GM21717 (cell line): ENCODE data around the gene PTPN9.
"Not testable (repeated sequence)": the region's sequence is repeated elsewhere in the genome, so short reads cannot be mapped to it uniquely, and the experiment has no call there.

Source experiments
- ATAC-seq: cut with Tn5 transposase; IDR thresholded peaks from one replicate; pipeline ENCODE4 v1.9.1; 2021; ENCODE audit warnings: mild to moderate bottlenecking, moderate library complexity; ENCODE audit not compliant: unreplicated experiment

PTPN9 gene

DNA sequence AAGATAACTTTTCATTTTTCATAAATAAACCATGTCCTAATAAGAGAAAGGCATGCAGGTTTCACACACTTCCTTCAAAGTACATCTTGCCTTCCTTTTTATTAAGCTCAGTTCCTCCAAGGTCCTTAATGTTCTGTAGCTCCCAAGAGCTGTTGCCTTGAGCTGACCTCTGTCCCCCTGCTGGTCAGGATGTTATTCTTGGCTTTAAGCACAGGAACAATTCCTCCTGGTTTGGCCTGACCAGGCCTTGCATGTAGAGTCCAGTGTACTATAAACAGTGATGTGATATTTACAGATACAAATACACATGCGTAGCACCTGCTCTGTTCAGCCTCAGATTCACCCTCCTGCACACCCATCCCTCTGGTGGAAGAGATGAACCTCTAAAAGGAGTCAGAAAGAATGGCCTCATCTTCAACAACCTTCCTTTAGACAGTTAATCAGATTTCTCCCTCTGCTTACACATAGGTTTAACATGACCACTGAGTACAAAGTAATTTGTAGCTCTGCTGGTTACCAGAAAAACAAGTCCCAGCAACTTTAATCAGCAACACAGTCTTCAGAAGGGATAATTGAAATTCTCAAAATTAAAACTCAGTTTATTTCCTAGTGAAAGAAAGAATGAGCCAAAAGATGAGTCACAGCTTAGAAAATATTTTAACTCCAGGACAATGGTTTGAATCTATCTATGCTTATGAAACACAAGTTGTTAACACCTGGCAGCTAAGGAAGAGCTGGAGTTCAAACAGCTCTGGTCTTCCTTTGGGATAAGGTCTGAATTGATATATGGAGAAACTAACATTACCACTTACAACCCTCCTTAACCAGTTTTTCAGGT is 46.5 kb downstream of the PTPN9 start:
- ATAC-seq, result no peak

DNA sequence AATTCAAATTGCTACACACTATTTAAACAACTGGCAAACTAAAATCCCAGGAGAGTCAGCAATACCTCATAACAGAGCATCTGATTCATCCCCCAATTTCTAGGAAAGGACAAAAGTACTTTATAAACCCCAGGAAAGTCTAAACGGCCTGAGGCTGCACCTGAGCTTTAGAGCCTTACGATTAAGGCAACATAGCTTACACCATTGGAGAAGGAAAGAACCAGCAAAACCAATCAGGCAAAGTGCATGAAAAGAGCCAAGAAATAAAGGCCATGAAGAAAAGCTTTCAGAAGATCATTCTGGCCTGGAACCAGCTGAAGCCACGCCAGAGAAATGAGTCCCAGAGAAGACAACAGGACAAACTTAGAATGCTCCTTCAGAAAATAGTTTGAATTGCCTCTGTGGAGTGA is 48.1 kb downstream of the PTPN9 start:
- ATAC-seq, result no peak

DNA sequence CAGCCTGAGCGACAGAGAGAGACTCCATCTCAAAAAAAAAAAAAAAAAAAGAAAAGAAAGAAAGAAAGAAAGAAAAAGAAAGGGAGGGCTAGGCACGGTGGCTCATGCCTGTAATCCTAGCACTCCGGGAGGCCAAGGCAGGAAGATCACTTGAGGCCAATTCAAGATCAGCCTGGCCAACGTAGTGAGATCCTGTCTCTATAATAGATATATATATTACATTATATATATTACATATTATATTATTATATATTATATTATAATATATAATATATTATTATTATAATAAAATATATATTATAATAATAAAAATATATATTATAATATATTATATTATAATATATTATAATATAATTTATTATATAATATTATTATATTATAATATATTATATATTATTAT is 48.9 kb downstream of the PTPN9 start:
- ATAC-seq, result no peak

DNA sequence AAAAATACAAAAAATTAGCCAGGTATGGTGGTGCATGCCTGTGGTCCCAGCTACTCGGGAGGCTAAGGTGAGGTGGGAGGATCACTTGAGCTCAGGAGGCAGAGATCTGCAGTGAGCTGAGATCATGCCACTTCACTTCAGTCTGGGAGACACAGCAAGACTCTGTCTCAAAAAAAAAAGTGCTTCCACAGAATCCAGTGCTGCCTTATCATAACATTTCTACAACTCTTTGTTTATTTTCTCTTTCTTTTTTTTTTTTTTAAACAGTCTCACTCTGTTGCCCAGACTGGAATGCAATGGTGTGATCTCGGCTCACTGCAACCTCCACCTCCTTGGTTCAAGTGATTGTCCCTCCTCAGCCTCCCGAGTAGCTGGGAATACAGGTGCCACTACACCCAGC is 53.4 kb downstream of the PTPN9 start:
- not testable (repeated sequence) for ATAC-seq

- no peak for ATAC-seq
These were observed 56.1 kb downstream of the PTPN9 start for GRCh38 chr15:75523011-75523410.

DNA sequence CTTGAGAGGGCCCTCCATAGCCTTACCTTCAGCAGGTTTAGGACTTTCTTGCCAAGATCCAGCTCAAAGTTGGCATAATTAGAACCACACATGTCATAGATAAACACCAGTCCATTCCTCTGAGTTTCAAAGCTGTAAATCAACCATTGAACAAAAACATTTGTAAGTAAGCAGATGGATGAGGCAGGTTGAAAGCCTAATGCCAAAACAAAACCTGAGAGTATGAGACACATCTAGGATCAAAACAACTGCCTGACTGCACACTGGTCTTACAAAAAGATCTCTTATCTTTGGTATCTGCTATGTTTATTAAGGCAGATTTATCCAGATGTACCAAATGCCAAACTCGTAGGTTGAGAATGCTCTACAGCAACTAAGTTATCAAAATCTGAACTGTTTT is 61.9 kb downstream of the PTPN9 start:
- no peak for ATAC-seq

DNA sequence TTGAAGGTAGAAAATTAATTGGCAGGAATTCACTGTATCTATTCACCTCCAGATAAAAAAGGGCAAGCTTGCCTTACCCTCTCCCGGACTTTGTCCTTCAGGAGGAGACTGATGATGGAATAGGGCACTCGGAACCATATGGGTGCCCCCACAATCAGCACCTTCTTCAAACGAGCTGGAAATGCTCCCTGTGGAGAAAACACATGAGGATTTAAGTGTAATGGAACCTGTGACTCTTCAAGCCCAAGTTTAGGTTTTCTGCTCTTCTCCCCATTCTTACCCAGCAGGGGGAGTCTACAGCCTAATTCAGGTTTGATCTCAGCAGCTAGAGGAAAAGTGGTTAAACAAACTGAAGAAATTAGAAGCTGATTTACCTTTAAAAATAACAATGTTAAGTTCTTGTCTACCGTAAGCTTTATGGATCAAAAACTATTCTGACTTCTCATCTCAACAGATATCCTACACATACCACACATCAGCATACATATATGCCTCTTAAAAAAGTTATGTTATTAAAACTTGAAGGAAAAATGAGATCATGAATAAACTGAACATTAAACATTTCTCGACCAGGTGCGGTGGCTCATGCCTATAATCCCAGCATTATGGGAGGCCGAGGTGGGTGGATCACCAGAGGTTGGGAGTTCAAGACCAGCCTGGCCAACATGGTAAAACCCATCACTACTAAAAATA is 70.1 kb downstream of the PTPN9 start:
- no peak for ATAC-seq

DNA sequence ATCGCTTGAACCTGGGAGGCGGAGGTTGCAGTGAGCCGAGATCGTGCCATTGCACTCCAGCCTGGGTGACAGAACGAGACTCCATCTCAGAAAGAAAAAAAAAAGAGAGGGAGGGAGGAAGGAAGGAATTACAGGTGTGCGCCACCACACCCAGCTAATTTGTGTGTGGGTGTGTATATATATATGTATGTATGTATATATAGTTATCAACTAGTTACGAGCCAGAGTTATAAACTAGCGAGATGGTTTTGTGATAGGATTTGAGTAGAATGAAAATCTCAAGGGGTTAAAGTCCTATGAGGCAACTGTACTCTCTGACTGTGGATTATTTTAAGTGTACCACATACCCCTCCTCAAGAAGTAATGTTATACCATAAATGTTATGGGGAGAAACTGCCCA is 76.8 kb downstream of the PTPN9 start:
- ATAC-seq, result no peak

DNA sequence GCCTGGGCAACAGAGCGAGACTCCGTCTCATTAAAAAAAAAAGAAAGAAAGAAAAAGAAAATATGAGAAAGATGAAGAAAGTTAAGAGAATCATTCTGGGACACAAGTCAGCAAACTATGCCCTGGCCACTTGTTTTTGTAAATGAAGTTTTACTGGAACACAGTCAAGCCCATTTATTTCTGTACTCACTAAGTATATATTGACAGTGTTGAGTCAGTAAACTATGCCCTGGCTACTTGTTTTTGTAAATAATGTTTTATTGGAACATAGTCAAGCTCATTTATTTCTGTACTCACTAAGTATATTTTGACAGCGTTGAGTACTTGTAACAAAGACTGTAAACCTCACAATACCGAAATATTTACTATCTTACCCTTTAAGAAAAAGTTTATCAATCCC is 85.4 kb downstream of the PTPN9 start:
- ATAC-seq, result no peak

GRCh38 chr15:75483961-75484360 is 95.2 kb downstream of the PTPN9 start:
- no peak for ATAC-seq

GRCh38 chr15:75483556-75483955 is 95.6 kb downstream of the PTPN9 start:
- not testable (repeated sequence) for ATAC-seq

GRCh38 chr15:75483106-75483505 is 96.0 kb downstream of the PTPN9 start:
- ATAC-seq, result no peak

DNA sequence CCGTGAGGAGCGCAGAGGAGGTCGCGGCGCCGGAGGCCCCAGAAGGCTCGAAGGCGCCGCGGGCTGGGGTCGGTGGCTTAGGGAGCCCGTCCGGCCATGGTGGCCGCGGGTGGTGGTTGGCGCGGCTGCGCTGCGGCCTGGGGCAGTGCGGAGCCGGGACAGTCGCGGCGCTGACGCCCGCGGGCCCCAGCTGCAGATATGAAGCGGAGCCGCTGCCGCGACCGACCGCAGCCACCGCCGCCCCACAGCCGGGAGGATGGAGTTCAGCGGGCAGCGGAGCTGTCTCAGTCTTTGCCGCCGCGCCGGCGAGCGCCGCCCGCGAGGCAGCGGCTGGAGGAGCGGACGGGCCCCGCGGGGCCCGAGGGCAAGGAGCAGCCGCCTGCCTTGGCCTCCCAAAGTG is 98.7 kb downstream of the PTPN9 start:
- not testable (repeated sequence) for ATAC-seq

- no peak for ATAC-seq
These were observed 99.4 kb downstream of the PTPN9 start for GRCh38 chr15:75479670-75480069.

- ATAC-seq, result not testable (repeated sequence)
These were observed 102.0 kb downstream of the PTPN9 start for GRCh38 chr15:75477094-75477493.

DNA sequence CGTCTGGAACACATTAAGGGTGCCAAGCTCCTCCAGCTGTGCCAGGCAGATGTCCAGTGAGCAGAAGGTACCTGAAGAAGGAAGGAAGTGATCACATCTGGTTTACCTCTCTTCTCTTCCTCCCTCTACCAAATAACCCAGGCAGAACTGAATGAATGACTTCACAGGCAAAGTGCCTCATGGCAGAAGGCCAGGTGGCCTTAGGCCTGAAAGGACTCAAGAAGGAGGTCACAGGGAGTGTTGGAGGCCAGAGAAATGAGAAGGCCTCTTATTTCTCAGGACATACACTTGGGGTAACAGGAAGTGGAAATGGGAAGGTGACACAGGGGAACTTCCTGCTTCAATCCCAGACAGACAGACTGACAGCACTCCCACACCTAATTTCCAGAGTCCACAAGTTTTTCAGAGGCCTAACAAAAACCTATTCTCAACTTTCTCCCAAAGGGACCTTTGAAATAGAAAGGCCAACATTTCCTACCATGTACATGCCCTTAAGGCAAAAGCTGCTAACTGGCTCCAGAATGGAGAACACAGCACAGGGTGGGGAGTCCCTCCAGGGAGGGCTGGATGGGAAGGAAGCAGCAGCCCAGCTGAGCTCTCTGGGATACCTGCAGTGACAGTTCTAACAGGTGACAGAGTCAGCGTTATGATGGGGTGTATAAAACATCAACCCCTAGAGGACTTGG is 110.1 kb downstream of the PTPN9 start:
- no peak for ATAC-seq

- no peak for ATAC-seq
These were observed 118.5 kb downstream of the PTPN9 start for GRCh38 chr15:75460646-75461045.

- ATAC-seq, result no peak
These were observed 119.5 kb downstream of the PTPN9 start for GRCh38 chr15:75459581-75459980.

DNA sequence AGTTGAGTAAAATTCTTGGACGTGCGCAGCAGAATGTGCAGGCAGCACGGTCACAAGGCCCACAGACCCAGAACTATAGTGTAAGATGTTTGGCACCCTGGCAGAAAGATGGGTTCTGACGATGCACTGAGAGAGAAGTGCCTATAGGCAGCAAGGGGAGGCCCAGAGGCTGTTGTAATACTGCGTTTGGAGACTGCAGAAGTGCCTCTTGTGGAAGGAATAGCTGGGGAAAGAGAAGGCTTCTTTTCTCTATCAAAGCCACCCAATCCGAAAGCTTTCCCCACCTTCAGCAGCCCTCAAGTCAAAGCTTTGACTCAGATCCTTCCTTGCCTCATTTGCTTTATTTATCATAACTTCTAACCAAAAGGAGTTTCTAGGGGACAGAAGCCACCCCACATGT is 122.4 kb downstream of the PTPN9 start:
- ATAC-seq, result no peak

GRCh38 chr15:75455982-75456531 is 123.1 kb downstream of the PTPN9 start:
- no peak for ATAC-seq

GRCh38 chr15:75455424-75455981 is 123.6 kb downstream of the PTPN9 start:
- ATAC-seq, result no peak
